ENCODE measurements around the gene ROBO3. TPM values are rescaled to one million over a fixed set of nuclear protein-coding genes. Genes with fewer than 3 reads are reported as not detected.

Gene ROBO3
- total and polyA plus RNA-seq, 2 of the 8 experiments (the other 6 are each of a cell fraction or from before 2014, with no cell fraction given): 12.1 to 24.6 TPM

- H2AK5ac ChIP-seq (ENCODE audit: low read depth, low read length): no peak overlapping the region
- peaks cover 0 to 4% (median 2%) of the 10 kb centered on the region in 4 experiments; a peak in 3 of 7 replicates for H3K4me1 ChIP-seq (replicated peaks in 1 of 4; ENCODE audit: control insufficient read depth in 3 of 4, insufficient read depth in 4 of 4, low read length in 3 of 4)
- H3K79me1 ChIP-seq (ENCODE audit: low read depth, low read length): no peaks in the 10 kb centered on the region
- FAIRE-seq: no peak
- H2BK15ac ChIP-seq (ENCODE audit: low read length): no peak overlapping the region
- ChIA-PET POLR2A (ENCODE audit: partially characterized antibody) (no interaction called here), CTCF (ENCODE audit: partially characterized antibody) (interaction anchor here (0.8 to 1.9 kb wide), 4 partner anchors 18 to 79 kb away, joined by 3 to 6 read pairs (median 4); no protein-coding TSS in a partner anchor)
- no peak overlapping the region for H2BK20ac ChIP-seq (ENCODE audit: low read length)
- H2AFZ ChIP-seq (ENCODE audit: low read length): no peak overlapping the region
- H3K14ac ChIP-seq (ENCODE audit: insufficient read length): no peak overlapping the region
- no peaks in the 10 kb centered on the region for H4K20me1 ChIP-seq (replicated peaks in 1 of 2; ENCODE audit: control insufficient read depth in 1 of 2, insufficient read depth in 2 of 2, low read length in 2 of 2)
- no peaks in the 10 kb centered on the region for H3K36me3 ChIP-seq (ENCODE audit: control insufficient read depth in 2 of 4, insufficient read depth in 4 of 4, low read length in 3 of 4)
- no peak overlapping the region for H3K18ac ChIP-seq (ENCODE audit: extremely low read depth, low read length)
- no peak overlapping the region for H4K8ac ChIP-seq (ENCODE audit: extremely low read depth, insufficient read depth, low read length)
- H2BK12ac ChIP-seq (ENCODE audit: low read depth, low read length): no peak overlapping the region
- H2BK5ac ChIP-seq (ENCODE audit: low read depth, low read length): no peak overlapping the region
- no peak overlapping the region for H3K4me3 ChIP-seq (ENCODE audit: extremely low read depth in 1 of 4, insufficient read depth in 2 of 4, low read depth in 3 of 4, low read length in 4 of 4)
- H3K27ac ChIP-seq (ENCODE audit: low read depth, low read length): no peak overlapping the region
- no peak overlapping the region for H4K5ac ChIP-seq (ENCODE audit: insufficient read length, low read depth, low read length)
- H3K23me2 ChIP-seq (ENCODE audit: low read depth, low read length): peaks cover 5% of the 10 kb centered on the region
- no peak overlapping the region for H3K56ac ChIP-seq (replicated peaks; ENCODE audit: insufficient read length, low read depth, low read length)
- H3K79me2 ChIP-seq (ENCODE audit: control insufficient read depth in 1 of 2, insufficient read depth in 2 of 2, low read length in 2 of 2): no peaks in the 10 kb centered on the region
- H3K4ac ChIP-seq (replicated peaks; ENCODE audit: insufficient read length, low read depth, low read length): no peak overlapping the region
- no peak overlapping the region for H4K91ac ChIP-seq (replicated peaks; ENCODE audit: insufficient read length, low read length)
- no peak overlapping the region for H2BK120ac ChIP-seq (replicated peaks; ENCODE audit: low read depth, low read length)
- H3K23ac ChIP-seq (ENCODE audit: insufficient read length): no peak overlapping the region
- H3K9me3 ChIP-seq (ENCODE audit: insufficient read depth in 2 of 2, low read depth in 1 of 2, low read length in 1 of 2): peaks cover 0 to 8% of the 10 kb centered on the region in 2 experiments; a peak in 2 of 4 replicates
- peaks cover 2 to 25% (median 19%) of the 10 kb centered on the region in 4 experiments for H3K27me3 ChIP-seq (replicated peaks in 1 of 4; ENCODE audit: control insufficient read depth in 3 of 4, extremely low read depth in 1 of 4, insufficient read depth in 3 of 4, low read length in 3 of 4)
- no peak for DNase-seq (ENCODE audit: low read depth in 1 of 2, low spot score in 2 of 2)
- no peak overlapping the region for H3K4me2 ChIP-seq (ENCODE audit: insufficient read depth in 1 of 2, low read depth in 2 of 2, low read length in 2 of 2)
- no peak overlapping the region for H3K9ac ChIP-seq (replicated peaks in 1 of 4; ENCODE audit: extremely low read depth in 1 of 4, low read depth in 3 of 4, low read length in 3 of 4)
- TF ChIP-seq CHD2 (IDR thresholded peaks at IDR 0.05; ENCODE audit: low read length) (no peak), CBX8 (IDR thresholded peaks at IDR 0.05; ENCODE audit: borderline replicate concordance, low read depth, low read length) (no peak), SP4 (IDR thresholded peaks at IDR 0.05; ENCODE audit: low read length) (no peak), SP2 (IDR thresholded peaks at IDR 0.05; ENCODE audit: low read length) (no peak), RNF2 (IDR thresholded peaks at IDR 0.05; ENCODE audit: borderline replicate concordance, low read depth, low read length, missing control alignments, poor library complexity, severe bottlenecking) (no peak), JUND (IDR thresholded peaks at IDR 0.05; ENCODE audit: low read length) (no peak), RAD21 (IDR thresholded peaks at IDR 0.05 in 1 of 2, conservative IDR thresholded peaks at IDR 0.05 in 1 of 2; ENCODE audit: low read depth in 2 of 2, low read length in 2 of 2) (no peak), KDM1A (IDR thresholded peaks at IDR 0.05; ENCODE audit: borderline replicate concordance, low read length) (no peak), BCL11A (IDR thresholded peaks at IDR 0.05; ENCODE audit: low read depth in 2 of 2, low read length in 2 of 2) (no peak), POLR2A (IDR thresholded peaks at IDR 0.05; ENCODE audit: control extremely low read depth in 1 of 2, low read depth in 2 of 2, low read length in 2 of 2) (no peak), RBBP5 (IDR thresholded peaks at IDR 0.05; ENCODE audit: borderline replicate concordance, low read depth, low read length) (no peak), SIX5 (IDR thresholded peaks at IDR 0.05; ENCODE audit: low read depth, low read length) (no peak), TAF7 (optimal IDR thresholded peaks at IDR 0.05; ENCODE audit: borderline replicate concordance, low read depth, low read length) (no peak), SP1 (IDR thresholded peaks at IDR 0.05; ENCODE audit: low read depth, low read length) (no peak), YY1 (IDR thresholded peaks at IDR 0.05; ENCODE audit: low read depth, low read length) (no peak), RXRA (IDR thresholded peaks at IDR 0.05; ENCODE audit: insufficient read depth, low read depth, low read length) (no peak)
These were observed 51.1 kb downstream of the ROBO3 start for GRCh38 chr11:124916370-124916710.

Data from H1 (cell line).